Right lobe of liver (tissue), 4 donors: ENCODE measurements around the gene MUC4.

Source experiments
- POLR2A ChIP-seq: fragments of 450-650 bp; IDR thresholded peaks from one replicate; pipeline ENCODE4 v1.6.1; 2017; ENCODE audit warnings: antibody characterized with exemption, mild to moderate bottlenecking
- TF ChIP-seq, protein P1 (sequence below), 4 donors: fragments of 200-600 bp in 3 of 4; fragments of 450-650 bp in 1 of 4; IDR thresholded peaks; one replicate each; pipeline versions ENCODE4 v1.5.1 to v1.8.0; 2016 to 2022; ENCODE audit warnings: antibody characterized with exemption in 4 of 4, mild to moderate bottlenecking in 2 of 4
- donor health status: DM: no; HTN: no; CAD: no.
- donor health status: DM: no; HTN: no; CAD: no.
- donor health status: DM: no; HTN: yes; CAD: no.

DNA sequence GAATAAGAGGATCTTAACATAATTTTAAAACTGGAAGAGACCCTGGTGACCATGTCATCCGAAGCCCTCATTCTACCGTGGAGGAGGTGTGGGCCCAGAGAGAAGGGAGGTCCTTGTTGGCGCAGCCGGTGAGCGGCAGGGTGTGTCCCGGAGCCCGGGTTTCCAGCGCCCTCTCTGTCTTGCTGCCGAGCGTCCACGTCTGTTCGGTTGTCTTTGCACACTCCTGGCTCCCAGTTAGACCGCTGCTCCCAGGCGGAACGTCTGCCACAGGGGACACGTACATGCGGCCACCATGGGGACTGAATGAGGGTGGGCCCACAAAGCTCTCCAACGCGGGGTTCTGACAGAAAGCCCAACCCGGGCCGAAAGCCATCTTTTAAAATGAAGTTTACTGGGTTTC lies 6.6 kb upstream of the MUC4 start:
- TF ChIP-seq, protein P1, sequence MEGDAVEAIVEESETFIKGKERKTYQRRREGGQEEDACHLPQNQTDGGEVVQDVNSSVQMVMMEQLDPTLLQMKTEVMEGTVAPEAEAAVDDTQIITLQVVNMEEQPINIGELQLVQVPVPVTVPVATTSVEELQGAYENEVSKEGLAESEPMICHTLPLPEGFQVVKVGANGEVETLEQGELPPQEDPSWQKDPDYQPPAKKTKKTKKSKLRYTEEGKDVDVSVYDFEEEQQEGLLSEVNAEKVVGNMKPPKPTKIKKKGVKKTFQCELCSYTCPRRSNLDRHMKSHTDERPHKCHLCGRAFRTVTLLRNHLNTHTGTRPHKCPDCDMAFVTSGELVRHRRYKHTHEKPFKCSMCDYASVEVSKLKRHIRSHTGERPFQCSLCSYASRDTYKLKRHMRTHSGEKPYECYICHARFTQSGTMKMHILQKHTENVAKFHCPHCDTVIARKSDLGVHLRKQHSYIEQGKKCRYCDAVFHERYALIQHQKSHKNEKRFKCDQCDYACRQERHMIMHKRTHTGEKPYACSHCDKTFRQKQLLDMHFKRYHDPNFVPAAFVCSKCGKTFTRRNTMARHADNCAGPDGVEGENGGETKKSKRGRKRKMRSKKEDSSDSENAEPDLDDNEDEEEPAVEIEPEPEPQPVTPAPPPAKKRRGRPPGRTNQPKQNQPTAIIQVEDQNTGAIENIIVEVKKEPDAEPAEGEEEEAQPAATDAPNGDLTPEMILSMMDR (IDR thresholded peaks at IDR 0.05) = no peak
- TF ChIP-seq POLR2A = no peak
